Calu3 (cell line): ENCODE measurements around the gene RNASE4. TPM values are rescaled to one million over a fixed set of nuclear protein-coding genes. Genes with fewer than 3 reads are reported as not detected.
A peak's percentile ranks its signal among the peaks of the same experiment; 100 is the strongest.
"Not testable (repeated sequence)": the region's sequence is repeated elsewhere in the genome, so short reads cannot be mapped to it uniquely, and the experiment has no call there.

Experiments used
- Bru-seq: library from RNA; stranded (reverse); fragments of 400-500 nt; gene quantifications from one replicate; lab custom pipeline; 2021; lab: Mats Ljungman, UMichigan
- BruChase-seq, 2 experiments: library from RNA; stranded (reverse); fragments of 400-500 nt; gene quantifications; one replicate each; lab custom pipeline; 2021; lab: Mats Ljungman, UMichigan
- BruUV-seq: library from RNA; stranded (reverse); fragments of 400-500 nt; replicated peaks from 2 replicates; lab custom pipeline; 2021; lab: Mats Ljungman, UMichigan
- CTCF ChIA-PET: fragments of 300-600 bp; sonication (Branson Sonifier 250); formaldehyde crosslinking; loops from one replicate; lab custom pipeline; 2022; ENCODE audit warnings: antibody characterized with exemption; lab: Charles Lee
- DNase-seq: peaks from one replicate; pipeline ENCODE4 v3.0.0; 2022
- H3K27ac Mint-ChIP-seq: one replicate; pipeline ENCODE4 v1.8.0; 2022; ENCODE audit warnings: mixed read lengths; ENCODE audit not compliant: unreplicated experiment
- H3K27me3 Mint-ChIP-seq: one replicate; pipeline ENCODE4 v1.8.0; 2022; ENCODE audit warnings: mixed read lengths; ENCODE audit not compliant: unreplicated experiment
- H3K36me3 Mint-ChIP-seq: one replicate; pipeline ENCODE4 v1.8.0; 2022; ENCODE audit warnings: mild to moderate bottlenecking, moderate library complexity, mixed read lengths; ENCODE audit not compliant: insufficient read depth, unreplicated experiment
- H3K4me1 Mint-ChIP-seq: one replicate; pipeline ENCODE4 v1.8.0; 2022; ENCODE audit warnings: mild to moderate bottlenecking, low read depth, mixed read lengths; ENCODE audit not compliant: unreplicated experiment
- H3K4me3 Mint-ChIP-seq: one replicate; pipeline ENCODE4 v1.8.0; 2022; ENCODE audit warnings: mild to moderate bottlenecking, low read depth, moderate library complexity, mixed read lengths; ENCODE audit not compliant: unreplicated experiment
- H3K9me3 Mint-ChIP-seq: one replicate; pipeline ENCODE4 v1.8.0; 2022; ENCODE audit warnings: low read depth, mixed read lengths; ENCODE audit not compliant: unreplicated experiment
- intact Hi-C: fragments of 100-400 bp; cut with micrococcal nuclease; formaldehyde crosslinking; loops from one replicate; pipeline ENCODE4 v1.10.0; 2022; ENCODE audit not compliant: unreplicated experiment
- long read RNA-seq: library from polyadenylated mRNA; stranded (forward); transcript quantifications from one replicate; pipeline ENCODE4 v2.0.0, GENCODE V29; 2022
- total RNA-seq: library from RNA; stranded (reverse); gene quantifications from 2 replicates; pipeline ENCODE4 v1.2.3, GENCODE V29; 2022
- TF ChIP-seq, protein P1 (sequence below): fragments of 200-600 bp; IDR thresholded peaks from one replicate; pipeline ENCODE4 v1.8.0; 2022; ENCODE audit warnings: antibody characterized with exemption; ENCODE audit not compliant: unreplicated experiment

Gene RNASE4, protein sequence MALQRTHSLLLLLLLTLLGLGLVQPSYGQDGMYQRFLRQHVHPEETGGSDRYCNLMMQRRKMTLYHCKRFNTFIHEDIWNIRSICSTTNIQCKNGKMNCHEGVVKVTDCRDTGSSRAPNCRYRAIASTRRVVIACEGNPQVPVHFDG
- 5.3 and 7.3 TPM in 2 replicates for total RNA-seq
- percentile 33 among the genes with signal in this experiment for Bru-seq, nascent RNA
- percentile 34 among the genes with signal in this experiment for BruChase-seq, experiment 1, labeled RNA remaining after a 6-hour chase
- BruChase-seq, experiment 2, labeled RNA remaining after a 2-hour chase = percentile 36 among the genes with signal in this experiment
- long read RNA-seq, transcript RNASE4-203 (2 exons, 2,520 nt) = major isoform, 16 of 16 reads
- long read RNA-seq, partial matches to known transcripts = 0 of 16 reads
- long read RNA-seq, other reads (novel, unspliced or antisense) = 0 of 16 reads

- H3K36me3 Mint-ChIP-seq = peaks cover 5% of the 10 kb centered on the region
- CTCF ChIA-PET = interaction anchor here (0.6 to 2.2 kb wide), 2 partner anchors 61 to 71 kb away, joined by 4 to 12 read pairs; no protein-coding TSS in a partner anchor
- H3K4me3 Mint-ChIP-seq = no peak within 1 kb of the TSS
- BruUV-seq = no TSS peak
- TF ChIP-seq, protein P1, sequence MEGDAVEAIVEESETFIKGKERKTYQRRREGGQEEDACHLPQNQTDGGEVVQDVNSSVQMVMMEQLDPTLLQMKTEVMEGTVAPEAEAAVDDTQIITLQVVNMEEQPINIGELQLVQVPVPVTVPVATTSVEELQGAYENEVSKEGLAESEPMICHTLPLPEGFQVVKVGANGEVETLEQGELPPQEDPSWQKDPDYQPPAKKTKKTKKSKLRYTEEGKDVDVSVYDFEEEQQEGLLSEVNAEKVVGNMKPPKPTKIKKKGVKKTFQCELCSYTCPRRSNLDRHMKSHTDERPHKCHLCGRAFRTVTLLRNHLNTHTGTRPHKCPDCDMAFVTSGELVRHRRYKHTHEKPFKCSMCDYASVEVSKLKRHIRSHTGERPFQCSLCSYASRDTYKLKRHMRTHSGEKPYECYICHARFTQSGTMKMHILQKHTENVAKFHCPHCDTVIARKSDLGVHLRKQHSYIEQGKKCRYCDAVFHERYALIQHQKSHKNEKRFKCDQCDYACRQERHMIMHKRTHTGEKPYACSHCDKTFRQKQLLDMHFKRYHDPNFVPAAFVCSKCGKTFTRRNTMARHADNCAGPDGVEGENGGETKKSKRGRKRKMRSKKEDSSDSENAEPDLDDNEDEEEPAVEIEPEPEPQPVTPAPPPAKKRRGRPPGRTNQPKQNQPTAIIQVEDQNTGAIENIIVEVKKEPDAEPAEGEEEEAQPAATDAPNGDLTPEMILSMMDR = no peak
- H3K4me1 Mint-ChIP-seq = peaks cover 40% of the 10 kb centered on the region
- H3K9me3 Mint-ChIP-seq = no peaks in the 10 kb centered on the region
- no peak within 1 kb of the TSS for H3K27ac Mint-ChIP-seq
- intact Hi-C loops = loop anchor here (2.0 to 5.0 kb wide), 5 partner anchors 51 to 352 kb away; partner anchors contain the start of gene CCNB1IP1
- DNase-seq = peak; percentile 80
- no peaks in the 10 kb centered on the region for H3K27me3 Mint-ChIP-seq
Measured at GRCh38 chr14:20683891-20684661, at the start of gene RNASE4. TSS of gene RNASE4 (plus strand) at chr14:20684560. CDS start at chr14:20699372, 14,812 bp downstream.

GRCh38 chr14:20641591-20641990 is 42.8 kb upstream of the RNASE4 start, which contains the start of gene OR6S1:
TSS of gene OR6S1 (minus strand) at chr14:20641691. CDS start at chr14:20641691, 0 bp downstream.
- intact Hi-C loops = no loop called here
- no peak within 1 kb of the TSS for H3K4me3 Mint-ChIP-seq
- TF ChIP-seq, protein P1 = no peak
- CTCF ChIA-PET = no interaction called here
- H3K36me3 Mint-ChIP-seq = no peaks in the 10 kb centered on the region
- no peak within 1 kb of the TSS for H3K27ac Mint-ChIP-seq
- H3K9me3 Mint-ChIP-seq = no peaks in the 10 kb centered on the region
- peaks cover 53% of the 10 kb centered on the region for H3K27me3 Mint-ChIP-seq
- no peaks in the 10 kb centered on the region for H3K4me1 Mint-ChIP-seq
- DNase-seq = no peak
- no TSS peak for BruUV-seq

DNA sequence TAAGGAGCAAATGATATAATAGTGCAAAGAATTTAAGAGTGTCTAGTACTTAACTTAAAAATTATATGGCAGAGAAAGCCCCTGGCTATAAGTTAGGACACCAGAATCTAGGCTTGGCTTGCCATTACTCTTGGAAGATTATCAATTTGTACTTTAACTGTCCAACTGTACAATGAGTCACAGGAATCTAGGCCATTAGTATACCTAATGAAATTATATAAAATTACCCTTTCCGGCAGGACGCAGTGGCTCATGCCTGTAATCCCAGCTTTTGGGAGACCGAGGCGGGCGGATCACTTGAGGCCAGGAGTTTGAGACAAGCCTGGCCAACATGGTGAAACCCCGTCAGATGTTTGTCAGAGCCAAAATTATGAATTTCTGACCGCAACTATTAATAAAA is 42.2 kb upstream of the RNASE4 start:
- Mint-ChIP-seq H3K4me3 (no peak overlapping the region), H3K27ac (no peak overlapping the region), H3K9me3 (no peaks in the 10 kb centered on the region), H3K27me3 (peaks cover 55% of the 10 kb centered on the region), H3K4me1 (no peaks in the 10 kb centered on the region), H3K36me3 (no peaks in the 10 kb centered on the region)
- CTCF ChIA-PET = no interaction called here
- no TSS peak for BruUV-seq
- intact Hi-C loops = no loop called here
- TF ChIP-seq, protein P1 = no peak
- DNase-seq = no peak

GRCh38 chr14:20642755-20643154 is 41.6 kb upstream of the RNASE4 start:
- not testable (repeated sequence) for H3K27ac Mint-ChIP-seq
- H3K27me3 Mint-ChIP-seq = peaks cover 55% of the 10 kb centered on the region

More at GRCh38 chr14:20642755-20643154, 41.6 kb upstream of the RNASE4 start:
- DNase-seq, H3K9me3 Mint-ChIP-seq, H3K4me3 Mint-ChIP-seq, BruUV-seq, H3K4me1 Mint-ChIP-seq, intact Hi-C loops, H3K36me3 Mint-ChIP-seq: not testable (repeated sequence)
- CTCF ChIA-PET = interaction anchor here (0.6 kb wide), 1 partner anchor 8 kb away, joined by 4 read pairs; no protein-coding TSS in a partner anchor
